HepG2 (cell line): Measurements from ENCODE around the gene DCAF6.

ENCODE experiments used
- MAFF ChIP-seq: IDR thresholded peaks from 2 replicates; pipeline ENCODE4 v1.6.1; 2011; ENCODE audit warnings: low read depth, low read length, improper control_type of control experiment
- POLR2AphosphoS2 ChIP-seq: IDR thresholded peaks from 2 replicates; pipeline ENCODE4 v1.6.1; 2011; ENCODE audit warnings: low read depth, low read length, improper control_type of control experiment
- ZNF230 ChIP-seq: sonication (generic); formaldehyde crosslinking; IDR thresholded peaks from 2 replicates; pipeline ENCODE4 v1.4.0; 2020; ENCODE audit warnings: mild to moderate bottlenecking, missing genetic modification reagents
- TF ChIP-seq, protein P1 (sequence below): sonication (generic); formaldehyde crosslinking; IDR thresholded peaks from 2 replicates; pipeline ENCODE4 v1.4.0; 2020; ENCODE audit warnings: low read depth, missing genetic modification reagents
- TF ChIP-seq, protein P2 (sequence below): sonication (generic); formaldehyde crosslinking; IDR thresholded peaks from 2 replicates; pipeline ENCODE4 v1.5.0; 2020; ENCODE audit warnings: mild to moderate bottlenecking, missing genetic modification reagents, moderate library complexity

- TF ChIP-seq, protein P1, sequence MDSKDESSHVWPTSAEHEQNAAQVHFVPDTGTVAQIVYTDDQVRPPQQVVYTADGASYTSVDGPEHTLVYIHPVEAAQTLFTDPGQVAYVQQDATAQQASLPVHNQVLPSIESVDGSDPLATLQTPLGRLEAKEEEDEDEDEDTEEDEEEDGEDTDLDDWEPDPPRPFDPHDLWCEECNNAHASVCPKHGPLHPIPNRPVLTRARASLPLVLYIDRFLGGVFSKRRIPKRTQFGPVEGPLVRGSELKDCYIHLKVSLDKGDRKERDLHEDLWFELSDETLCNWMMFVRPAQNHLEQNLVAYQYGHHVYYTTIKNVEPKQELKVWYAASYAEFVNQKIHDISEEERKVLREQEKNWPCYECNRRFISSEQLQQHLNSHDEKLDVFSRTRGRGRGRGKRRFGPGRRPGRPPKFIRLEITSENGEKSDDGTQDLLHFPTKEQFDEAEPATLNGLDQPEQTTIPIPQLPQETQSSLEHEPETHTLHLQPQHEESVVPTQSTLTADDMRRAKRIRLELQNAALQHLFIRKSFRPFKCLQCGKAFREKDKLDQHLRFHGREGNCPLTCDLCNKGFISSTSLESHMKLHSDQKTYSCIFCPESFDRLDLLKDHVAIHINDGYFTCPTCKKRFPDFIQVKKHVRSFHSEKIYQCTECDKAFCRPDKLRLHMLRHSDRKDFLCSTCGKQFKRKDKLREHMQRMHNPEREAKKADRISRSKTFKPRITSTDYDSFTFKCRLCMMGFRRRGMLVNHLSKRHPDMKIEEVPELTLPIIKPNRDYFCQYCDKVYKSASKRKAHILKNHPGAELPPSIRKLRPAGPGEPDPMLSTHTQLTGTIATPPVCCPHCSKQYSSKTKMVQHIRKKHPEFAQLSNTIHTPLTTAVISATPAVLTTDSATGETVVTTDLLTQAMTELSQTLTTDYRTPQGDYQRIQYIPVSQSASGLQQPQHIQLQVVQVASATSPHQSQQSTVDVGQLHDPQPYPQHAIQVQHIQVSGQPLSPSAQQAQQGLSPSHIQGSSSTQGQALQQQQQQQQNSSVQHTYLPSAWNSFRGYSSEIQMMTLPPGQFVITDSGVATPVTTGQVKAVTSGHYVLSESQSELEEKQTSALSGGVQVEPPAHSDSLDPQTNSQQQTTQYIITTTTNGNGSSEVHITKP (CRISPR knock-in tag): no peak
- TF ChIP-seq MAFF: no peak
- TF ChIP-seq, protein P2, sequence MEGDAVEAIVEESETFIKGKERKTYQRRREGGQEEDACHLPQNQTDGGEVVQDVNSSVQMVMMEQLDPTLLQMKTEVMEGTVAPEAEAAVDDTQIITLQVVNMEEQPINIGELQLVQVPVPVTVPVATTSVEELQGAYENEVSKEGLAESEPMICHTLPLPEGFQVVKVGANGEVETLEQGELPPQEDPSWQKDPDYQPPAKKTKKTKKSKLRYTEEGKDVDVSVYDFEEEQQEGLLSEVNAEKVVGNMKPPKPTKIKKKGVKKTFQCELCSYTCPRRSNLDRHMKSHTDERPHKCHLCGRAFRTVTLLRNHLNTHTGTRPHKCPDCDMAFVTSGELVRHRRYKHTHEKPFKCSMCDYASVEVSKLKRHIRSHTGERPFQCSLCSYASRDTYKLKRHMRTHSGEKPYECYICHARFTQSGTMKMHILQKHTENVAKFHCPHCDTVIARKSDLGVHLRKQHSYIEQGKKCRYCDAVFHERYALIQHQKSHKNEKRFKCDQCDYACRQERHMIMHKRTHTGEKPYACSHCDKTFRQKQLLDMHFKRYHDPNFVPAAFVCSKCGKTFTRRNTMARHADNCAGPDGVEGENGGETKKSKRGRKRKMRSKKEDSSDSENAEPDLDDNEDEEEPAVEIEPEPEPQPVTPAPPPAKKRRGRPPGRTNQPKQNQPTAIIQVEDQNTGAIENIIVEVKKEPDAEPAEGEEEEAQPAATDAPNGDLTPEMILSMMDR (CRISPR knock-in tag): no peak
- TF ChIP-seq POLR2AphosphoS2: no peak
- TF ChIP-seq ZNF230 (CRISPR knock-in tag): no peak
Measured at GRCh38 chr1:167974698-167975097, 38.2 kb downstream of the DCAF6 start.
